HG03066 (cell line): ENCODE results near the gene GDPD5.

ENCODE experiments used
- ATAC-seq: cut with Tn5 transposase; IDR thresholded peaks from one replicate; pipeline ENCODE4 v1.9.1; 2021; ENCODE audit warnings: low read depth; ENCODE audit not compliant: unreplicated experiment

The GDPD5 gene

GRCh38 chr11:75525433-75526191 is at the start of gene GDPD5:
Gene GDPD5, minus strand, starts transcription at chr11:75525941. Its CDS starts 48,206 bp downstream, at chr11:75477735.
- peak; percentile 79 for ATAC-seq

GRCh38 chr11:75574698-75575602 is 49.2 kb upstream of the GDPD5 start:
- no peak for ATAC-seq

- ATAC-seq: no peak
Observed at GRCh38 chr11:75572744-75573143, 47.0 kb upstream of the GDPD5 start.

- ATAC-seq: no peak
Observed at GRCh38 chr11:75571625-75572024, 45.9 kb upstream of the GDPD5 start.

GRCh38 chr11:75570559-75571139 is 44.9 kb upstream of the GDPD5 start:
- ATAC-seq: no peak

GRCh38 chr11:75568616-75569219 is 43.0 kb upstream of the GDPD5 start:
- no peak for ATAC-seq

GRCh38 chr11:75567971-75568370 is 42.2 kb upstream of the GDPD5 start:
- no peak for ATAC-seq

GRCh38 chr11:75566763-75567279 is 41.1 kb upstream of the GDPD5 start:
- no peak for ATAC-seq

GRCh38 chr11:75565916-75566762 is 40.4 kb upstream of the GDPD5 start:
- ATAC-seq: no peak

GRCh38 chr11:75565221-75565814 is 39.6 kb upstream of the GDPD5 start:
- ATAC-seq: no peak

- ATAC-seq: no peak
Observed at GRCh38 chr11:75563978-75564552, 38.3 kb upstream of the GDPD5 start.

GRCh38 chr11:75563501-75563977 is 37.8 kb upstream of the GDPD5 start:
- no peak for ATAC-seq

GRCh38 chr11:75562836-75563484 is 37.2 kb upstream of the GDPD5 start:
- no peak for ATAC-seq

- peak; percentile 77 for ATAC-seq
Observed at GRCh38 chr11:75562048-75562835, 36.5 kb upstream of the GDPD5 start, which contains the start of gene SERPINH1. Gene SERPINH1, plus strand, starts transcription at chr11:75562253. Its CDS starts 4,097 bp downstream, at chr11:75566350.

- no peak for ATAC-seq
Observed at GRCh38 chr11:75561426-75562047, 35.8 kb upstream of the GDPD5 start.

- no peak for ATAC-seq
Observed at GRCh38 chr11:75560644-75561043, 34.9 kb upstream of the GDPD5 start.
